Liver (tissue), 3 donors: Measurements from ENCODE around the gene ADNP2.

Source experiments
- FOXA1 ChIP-seq: IDR thresholded peaks from 2 replicates; pipeline ENCODE4 v1.6.1; 2016; ENCODE audit warnings: antibody characterized with exemption
- TAF1 ChIP-seq: conservative IDR thresholded peaks from 2 replicates; pipeline ENCODE4 v1.6.1; 2016; ENCODE audit warnings: antibody characterized with exemption, mild to moderate bottlenecking
- YY1 ChIP-seq: IDR thresholded peaks from 2 replicates; pipeline ENCODE4 v1.6.1; 2016; ENCODE audit warnings: antibody characterized with exemption, mild to moderate bottlenecking
- TF ChIP-seq, protein P1 (sequence below): fragments of 150-350 bp; IDR thresholded peaks from 2 replicates; pipeline ENCODE4 v1.5.1; 2017; ENCODE audit warnings: improper control_type of control experiment, low read depth, low read length; ENCODE audit not compliant: missing input control
- TF ChIP-seq, protein P2 (sequence below): IDR thresholded peaks from 2 replicates; pipeline ENCODE4 v1.6.1; 2016; ENCODE audit warnings: antibody characterized with exemption
- TF ChIP-seq, protein P3 (sequence below): IDR thresholded peaks from 2 replicates; pipeline ENCODE4 v1.6.1; 2016; ENCODE audit warnings: antibody characterized with exemption
- TF ChIP-seq, protein P4 (sequence below): IDR thresholded peaks from 2 replicates; pipeline ENCODE4 v1.6.1; 2016; ENCODE audit warnings: antibody characterized with exemption
- TF ChIP-seq, protein P5 (sequence below): IDR thresholded peaks from 2 replicates; pipeline ENCODE4 v1.6.1; 2016; ENCODE audit warnings: antibody characterized with exemption, mild to moderate bottlenecking
- donor health status: healthy.
- donor health status: healthy.

DNA sequence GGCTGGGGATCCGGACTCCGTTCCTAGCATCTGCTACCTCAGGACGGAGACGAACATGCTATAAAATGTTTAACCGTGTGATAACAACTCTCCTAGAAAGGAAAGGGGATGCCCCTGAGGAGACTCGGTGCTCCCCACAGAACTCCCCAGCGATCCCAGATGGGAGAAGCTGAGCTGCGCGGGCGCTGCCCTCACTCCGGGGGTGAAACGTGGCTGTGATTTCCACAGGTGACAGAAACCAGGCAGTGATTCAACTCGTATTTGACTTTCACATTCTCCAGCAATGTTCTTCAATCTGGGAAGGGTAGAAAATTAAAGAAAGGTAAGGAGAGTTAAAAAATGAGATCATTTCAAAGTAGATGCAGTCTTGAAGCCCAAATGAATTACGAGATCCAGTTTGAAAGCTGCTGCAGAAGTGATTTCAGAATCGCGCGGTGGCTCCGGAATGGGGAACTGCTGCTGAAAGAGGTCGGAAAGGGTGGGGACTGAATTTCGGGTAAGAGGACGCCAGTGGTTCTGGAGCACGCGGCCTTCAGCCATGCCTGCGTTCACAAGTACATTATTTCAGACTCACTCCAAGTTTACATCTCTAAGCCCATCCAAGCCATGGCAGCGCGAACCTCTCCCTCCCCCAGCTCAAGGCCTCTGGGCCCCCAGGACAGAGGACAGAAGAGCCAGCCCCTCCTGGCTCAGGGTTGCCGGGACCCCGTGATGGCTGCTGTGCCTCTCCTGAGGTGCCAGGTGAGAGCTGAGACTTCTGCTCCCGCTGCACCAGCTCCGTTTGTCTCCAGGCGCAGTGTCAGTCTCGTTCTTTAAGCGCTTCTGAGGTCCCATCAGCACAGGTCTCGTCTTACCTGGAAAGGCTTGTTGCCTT, 39.5 kb downstream of the ADNP2 start:
- TF ChIP-seq, protein P1, sequence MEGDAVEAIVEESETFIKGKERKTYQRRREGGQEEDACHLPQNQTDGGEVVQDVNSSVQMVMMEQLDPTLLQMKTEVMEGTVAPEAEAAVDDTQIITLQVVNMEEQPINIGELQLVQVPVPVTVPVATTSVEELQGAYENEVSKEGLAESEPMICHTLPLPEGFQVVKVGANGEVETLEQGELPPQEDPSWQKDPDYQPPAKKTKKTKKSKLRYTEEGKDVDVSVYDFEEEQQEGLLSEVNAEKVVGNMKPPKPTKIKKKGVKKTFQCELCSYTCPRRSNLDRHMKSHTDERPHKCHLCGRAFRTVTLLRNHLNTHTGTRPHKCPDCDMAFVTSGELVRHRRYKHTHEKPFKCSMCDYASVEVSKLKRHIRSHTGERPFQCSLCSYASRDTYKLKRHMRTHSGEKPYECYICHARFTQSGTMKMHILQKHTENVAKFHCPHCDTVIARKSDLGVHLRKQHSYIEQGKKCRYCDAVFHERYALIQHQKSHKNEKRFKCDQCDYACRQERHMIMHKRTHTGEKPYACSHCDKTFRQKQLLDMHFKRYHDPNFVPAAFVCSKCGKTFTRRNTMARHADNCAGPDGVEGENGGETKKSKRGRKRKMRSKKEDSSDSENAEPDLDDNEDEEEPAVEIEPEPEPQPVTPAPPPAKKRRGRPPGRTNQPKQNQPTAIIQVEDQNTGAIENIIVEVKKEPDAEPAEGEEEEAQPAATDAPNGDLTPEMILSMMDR: no peak
- TF ChIP-seq YY1 (no peak), FOXA1 (no peak), TAF1 (no peak)
- TF ChIP-seq, protein P2, sequence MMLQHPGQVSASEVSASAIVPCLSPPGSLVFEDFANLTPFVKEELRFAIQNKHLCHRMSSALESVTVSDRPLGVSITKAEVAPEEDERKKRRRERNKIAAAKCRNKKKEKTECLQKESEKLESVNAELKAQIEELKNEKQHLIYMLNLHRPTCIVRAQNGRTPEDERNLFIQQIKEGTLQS: no peak
- TF ChIP-seq, protein P3, sequence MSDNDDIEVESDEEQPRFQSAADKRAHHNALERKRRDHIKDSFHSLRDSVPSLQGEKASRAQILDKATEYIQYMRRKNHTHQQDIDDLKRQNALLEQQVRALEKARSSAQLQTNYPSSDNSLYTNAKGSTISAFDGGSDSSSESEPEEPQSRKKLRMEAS: no peak
- TF ChIP-seq, protein P4, sequence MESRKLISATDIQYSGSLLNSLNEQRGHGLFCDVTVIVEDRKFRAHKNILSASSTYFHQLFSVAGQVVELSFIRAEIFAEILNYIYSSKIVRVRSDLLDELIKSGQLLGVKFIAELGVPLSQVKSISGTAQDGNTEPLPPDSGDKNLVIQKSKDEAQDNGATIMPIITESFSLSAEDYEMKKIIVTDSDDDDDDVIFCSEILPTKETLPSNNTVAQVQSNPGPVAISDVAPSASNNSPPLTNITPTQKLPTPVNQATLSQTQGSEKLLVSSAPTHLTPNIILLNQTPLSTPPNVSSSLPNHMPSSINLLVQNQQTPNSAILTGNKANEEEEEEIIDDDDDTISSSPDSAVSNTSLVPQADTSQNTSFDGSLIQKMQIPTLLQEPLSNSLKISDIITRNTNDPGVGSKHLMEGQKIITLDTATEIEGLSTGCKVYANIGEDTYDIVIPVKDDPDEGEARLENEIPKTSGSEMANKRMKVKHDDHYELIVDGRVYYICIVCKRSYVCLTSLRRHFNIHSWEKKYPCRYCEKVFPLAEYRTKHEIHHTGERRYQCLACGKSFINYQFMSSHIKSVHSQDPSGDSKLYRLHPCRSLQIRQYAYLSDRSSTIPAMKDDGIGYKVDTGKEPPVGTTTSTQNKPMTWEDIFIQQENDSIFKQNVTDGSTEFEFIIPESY: no peak
- TF ChIP-seq, protein P5, sequence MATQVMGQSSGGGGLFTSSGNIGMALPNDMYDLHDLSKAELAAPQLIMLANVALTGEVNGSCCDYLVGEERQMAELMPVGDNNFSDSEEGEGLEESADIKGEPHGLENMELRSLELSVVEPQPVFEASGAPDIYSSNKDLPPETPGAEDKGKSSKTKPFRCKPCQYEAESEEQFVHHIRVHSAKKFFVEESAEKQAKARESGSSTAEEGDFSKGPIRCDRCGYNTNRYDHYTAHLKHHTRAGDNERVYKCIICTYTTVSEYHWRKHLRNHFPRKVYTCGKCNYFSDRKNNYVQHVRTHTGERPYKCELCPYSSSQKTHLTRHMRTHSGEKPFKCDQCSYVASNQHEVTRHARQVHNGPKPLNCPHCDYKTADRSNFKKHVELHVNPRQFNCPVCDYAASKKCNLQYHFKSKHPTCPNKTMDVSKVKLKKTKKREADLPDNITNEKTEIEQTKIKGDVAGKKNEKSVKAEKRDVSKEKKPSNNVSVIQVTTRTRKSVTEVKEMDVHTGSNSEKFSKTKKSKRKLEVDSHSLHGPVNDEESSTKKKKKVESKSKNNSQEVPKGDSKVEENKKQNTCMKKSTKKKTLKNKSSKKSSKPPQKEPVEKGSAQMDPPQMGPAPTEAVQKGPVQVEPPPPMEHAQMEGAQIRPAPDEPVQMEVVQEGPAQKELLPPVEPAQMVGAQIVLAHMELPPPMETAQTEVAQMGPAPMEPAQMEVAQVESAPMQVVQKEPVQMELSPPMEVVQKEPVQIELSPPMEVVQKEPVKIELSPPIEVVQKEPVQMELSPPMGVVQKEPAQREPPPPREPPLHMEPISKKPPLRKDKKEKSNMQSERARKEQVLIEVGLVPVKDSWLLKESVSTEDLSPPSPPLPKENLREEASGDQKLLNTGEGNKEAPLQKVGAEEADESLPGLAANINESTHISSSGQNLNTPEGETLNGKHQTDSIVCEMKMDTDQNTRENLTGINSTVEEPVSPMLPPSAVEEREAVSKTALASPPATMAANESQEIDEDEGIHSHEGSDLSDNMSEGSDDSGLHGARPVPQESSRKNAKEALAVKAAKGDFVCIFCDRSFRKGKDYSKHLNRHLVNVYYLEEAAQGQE: no peak
